SHP77 (cell line): Measurements from ENCODE around the gene CXCR3.
"Not testable (repeated sequence)": the region's sequence is repeated elsewhere in the genome, so short reads cannot be mapped to it uniquely, and the experiment has no call there.

ENCODE experiments used
- DNase-seq, 2 experiments: peaks; one replicate each; lab custom pipeline; 2025; lab: John Stamatoyannopoulos, UW

CXCR3 gene

GRCh38 chrX:71618303-71618721, at the start of gene CXCR3:
Gene CXCR3 (minus strand): TSS chrX:71618511. CDS start chrX:71618449, 62 bp downstream.
- DNase-seq = no peak

- DNase-seq = peak; percentile 78
Measured at GRCh38 chrX:71667328-71668247, 49.3 kb upstream of the CXCR3 start, which contains the start of gene LOC101059915. Gene LOC101059915 (plus strand): TSS chrX:71667546.

- peak; percentile 85 to 86 for DNase-seq
Measured at GRCh38 chrX:71666240-71667223, 48.2 kb upstream of the CXCR3 start.

GRCh38 chrX:71665747-71666146, 47.4 kb upstream of the CXCR3 start:
- DNase-seq = no peak

- no peak for DNase-seq
Measured at GRCh38 chrX:71664889-71665491, 46.7 kb upstream of the CXCR3 start.

- DNase-seq = not testable (repeated sequence)
Measured at GRCh38 chrX:71664202-71664601, 45.9 kb upstream of the CXCR3 start.

GRCh38 chrX:71663238-71663637, 44.9 kb upstream of the CXCR3 start:
- not testable (repeated sequence) for DNase-seq

GRCh38 chrX:71662654-71663053, 44.3 kb upstream of the CXCR3 start:
- DNase-seq = not testable (repeated sequence)

GRCh38 chrX:71661919-71662318, 43.6 kb upstream of the CXCR3 start:
- DNase-seq = no peak

- DNase-seq = no peak
Measured at GRCh38 chrX:71660562-71661416, 42.5 kb upstream of the CXCR3 start.

GRCh38 chrX:71659959-71660358, 41.6 kb upstream of the CXCR3 start:
- no peak for DNase-seq

GRCh38 chrX:71659342-71659741, 41.0 kb upstream of the CXCR3 start:
- no peak for DNase-seq

- DNase-seq = no peak
Measured at GRCh38 chrX:71657267-71657666, 39.0 kb upstream of the CXCR3 start.

- no peak for DNase-seq
Measured at GRCh38 chrX:71653344-71653743, 35.0 kb upstream of the CXCR3 start.

- peak; percentile 17 to 23 for DNase-seq
Measured at GRCh38 chrX:71652405-71652804, 34.1 kb upstream of the CXCR3 start.

- no peak for DNase-seq
Measured at GRCh38 chrX:71650333-71650969, 32.1 kb upstream of the CXCR3 start.

- DNase-seq = not testable (repeated sequence)
Measured at GRCh38 chrX:71644406-71644805, 26.1 kb upstream of the CXCR3 start.

GRCh38 chrX:71640002-71640401, 21.7 kb upstream of the CXCR3 start:
- DNase-seq = no peak

GRCh38 chrX:71638409-71638808, 20.1 kb upstream of the CXCR3 start:
- DNase-seq = no peak

- no peak for DNase-seq
Measured at GRCh38 chrX:71637848-71638247, 19.5 kb upstream of the CXCR3 start.

- no peak for DNase-seq
Measured at GRCh38 chrX:71637253-71637618, 18.9 kb upstream of the CXCR3 start.
